ENCODE data around the gene PYCR2.

The PYCR2 gene

GRCh38 chr1:225928186-225929175, 4.4 kb upstream of the PYCR2 start:
- in situ Hi-C loops (cut with HindIII; ENCODE audit: low sequenced_read_pairs): no loop called here
- TF ChIP-seq CTCF (IDR thresholded peaks at IDR 0.05; ENCODE audit: low read depth, low read length, missing control alignments): no peak

GRCh38 chr1:225926551-225927113, 2.6 kb upstream of the PYCR2 start:
- DNase-seq (ENCODE audit: low read depth): no peak
- TF ChIP-seq CTCF (IDR thresholded peaks at IDR 0.05; ENCODE audit: low read depth, low read length, missing control alignments): no peak
- in situ Hi-C loops (cut with HindIII; ENCODE audit: low sequenced_read_pairs): no loop called here
- no peak overlapping the region for H3K4me3 ChIP-seq (ENCODE audit: low read depth, low read length)

More at GRCh38 chr1:225928186-225929175, 4.4 kb upstream of the PYCR2 start:
- no peak overlapping the region for H3K4me3 ChIP-seq (ENCODE audit: low read depth, low read length)
- DNase-seq (ENCODE audit: low read depth): no peak

GRCh38 chr1:225923381-225923691, 714 bp downstream of the PYCR2 start:
- in situ Hi-C loops (cut with HindIII; ENCODE audit: low sequenced_read_pairs): loop anchor here (5.0 kb wide), 2 partner anchors 41 to 106 kb away; partner anchors contain the start of gene TMEM63A
- peak overlapping the region; percentile 89 for H3K4me3 ChIP-seq (ENCODE audit: low read depth, low read length)
- TF ChIP-seq CTCF (IDR thresholded peaks at IDR 0.05; ENCODE audit: low read depth, low read length, missing control alignments): no peak
- DNase-seq (ENCODE audit: low read depth): no peak

- DNase-seq (ENCODE audit: low read depth): no peak
- TF ChIP-seq CTCF (IDR thresholded peaks at IDR 0.05; ENCODE audit: low read depth, low read length, missing control alignments): no peak
- in situ Hi-C loops (cut with HindIII; ENCODE audit: low sequenced_read_pairs): loop anchor here (5.0 kb wide), 2 partner anchors 40 to 105 kb away; partner anchors contain the start of gene TMEM63A
- H3K4me3 ChIP-seq (ENCODE audit: low read depth, low read length): no peak overlapping the region
Measured at GRCh38 chr1:225921734-225922709, 2.0 kb downstream of the PYCR2 start.

- in situ Hi-C loops (cut with HindIII; ENCODE audit: low sequenced_read_pairs): loop anchor here (5.0 kb wide), 2 partner anchors 38 to 103 kb away; partner anchors contain the start of gene TMEM63A
Measured at GRCh38 chr1:225919906-225920305, 4.1 kb downstream of the PYCR2 start.

More at GRCh38 chr1:225919906-225920305, 4.1 kb downstream of the PYCR2 start:
- H3K4me3 ChIP-seq (ENCODE audit: low read depth, low read length): no peak overlapping the region
- peak; percentile 86 for DNase-seq (ENCODE audit: low read depth)
- TF ChIP-seq CTCF (IDR thresholded peaks at IDR 0.05; ENCODE audit: low read depth, low read length, missing control alignments): no peak

Measured in astrocyte of the cerebellum (primary cell).